ENCODE measurements around the gene ST6GALNAC4.
A peak's percentile ranks its signal among the peaks of the same experiment; 100 is the strongest.

ST6GALNAC4 gene, protein sequence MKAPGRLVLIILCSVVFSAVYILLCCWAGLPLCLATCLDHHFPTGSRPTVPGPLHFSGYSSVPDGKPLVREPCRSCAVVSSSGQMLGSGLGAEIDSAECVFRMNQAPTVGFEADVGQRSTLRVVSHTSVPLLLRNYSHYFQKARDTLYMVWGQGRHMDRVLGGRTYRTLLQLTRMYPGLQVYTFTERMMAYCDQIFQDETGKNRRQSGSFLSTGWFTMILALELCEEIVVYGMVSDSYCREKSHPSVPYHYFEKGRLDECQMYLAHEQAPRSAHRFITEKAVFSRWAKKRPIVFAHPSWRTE

DNA sequence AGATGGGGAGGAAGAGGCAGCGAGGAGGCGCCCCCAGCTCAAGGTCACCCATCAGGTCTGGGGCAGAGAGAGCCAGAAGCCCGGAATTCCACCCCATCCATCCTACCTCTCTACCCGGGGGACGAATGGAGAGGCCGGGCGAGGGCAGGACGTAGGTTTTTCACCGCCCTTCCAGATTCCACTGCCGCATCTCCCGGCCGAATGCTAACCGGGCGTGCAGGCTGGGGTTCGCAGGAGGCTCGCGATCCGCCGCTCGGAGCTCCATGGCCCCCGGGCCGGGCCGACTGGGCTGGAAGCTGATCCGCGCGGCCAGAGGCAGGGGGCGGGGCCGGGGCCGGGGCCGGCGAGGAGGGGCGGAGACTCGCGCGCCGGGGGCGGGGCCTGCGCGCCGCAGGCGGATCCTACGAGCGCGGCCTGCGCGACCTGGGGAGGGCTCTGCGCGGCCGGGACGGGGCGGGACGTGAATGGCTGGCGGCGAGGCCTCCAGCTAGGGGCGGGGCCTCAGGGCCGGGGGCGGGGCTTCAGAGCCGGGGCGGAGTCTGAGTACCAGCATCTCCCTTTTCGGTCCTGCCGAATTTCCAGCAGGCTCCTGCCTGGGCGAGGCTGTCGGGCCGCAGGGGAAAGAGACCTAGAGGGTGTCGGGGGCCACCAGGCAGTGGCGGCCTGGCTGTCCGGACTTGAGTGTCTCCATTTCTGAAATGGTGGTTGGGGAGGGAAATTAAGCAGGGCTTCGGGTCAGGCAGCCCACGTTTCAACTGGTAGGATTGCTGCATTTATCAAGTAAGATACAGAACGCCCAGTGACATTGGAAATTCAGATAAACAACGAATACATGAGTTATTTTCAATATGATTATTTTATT is at the start of gene ST6GALNAC4:
Gene ST6GALNAC4, minus strand, starts transcription at position 322 of the 862 bp plus-strand sequence. CDS start 622 bp downstream, outside the sequence.
- Mint-ChIP-seq H3K4me1 (ENCODE audit: low read depth) (peaks cover 69% of the 10 kb centered on the region), H3K4me3 (peak within 1 kb of the TSS; percentile 87), H3K9me3 (no peaks in the 10 kb centered on the region), H3K27me3 (no peaks in the 10 kb centered on the region), H3K36me3 (ENCODE audit: low read depth) (peaks cover 15% of the 10 kb centered on the region), H3K27ac (peak within 1 kb of the TSS; percentile 88)

DNA sequence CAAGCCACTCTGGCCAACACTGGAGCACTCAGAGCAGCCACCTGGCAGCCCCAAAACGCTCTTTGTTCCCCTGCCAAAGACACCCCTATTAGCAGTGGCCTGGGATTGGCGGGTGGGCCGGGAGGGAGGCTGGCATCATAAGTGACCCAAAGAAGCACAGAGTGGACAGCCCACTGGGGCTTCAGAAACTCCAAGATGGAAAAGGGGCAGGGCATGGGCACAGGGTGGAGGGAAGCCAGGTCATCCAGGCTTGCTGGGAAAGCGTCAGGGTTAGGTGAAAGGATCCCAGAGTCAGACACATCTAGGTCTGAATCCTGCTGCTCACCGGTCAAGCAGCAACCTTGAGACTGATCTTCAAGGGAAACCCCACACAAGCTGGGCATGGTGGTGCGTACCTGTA is 49.1 kb upstream of the ST6GALNAC4 start:
- Mint-ChIP-seq H3K36me3 (ENCODE audit: low read depth) (peaks cover 13% of the 10 kb centered on the region), H3K27me3 (no peaks in the 10 kb centered on the region), H3K4me1 (ENCODE audit: low read depth) (peaks cover 99% of the 10 kb centered on the region), H3K4me3 (peak overlapping the region; percentile 73), H3K9me3 (no peaks in the 10 kb centered on the region), H3K27ac (peak overlapping the region; percentile 92)

DNA sequence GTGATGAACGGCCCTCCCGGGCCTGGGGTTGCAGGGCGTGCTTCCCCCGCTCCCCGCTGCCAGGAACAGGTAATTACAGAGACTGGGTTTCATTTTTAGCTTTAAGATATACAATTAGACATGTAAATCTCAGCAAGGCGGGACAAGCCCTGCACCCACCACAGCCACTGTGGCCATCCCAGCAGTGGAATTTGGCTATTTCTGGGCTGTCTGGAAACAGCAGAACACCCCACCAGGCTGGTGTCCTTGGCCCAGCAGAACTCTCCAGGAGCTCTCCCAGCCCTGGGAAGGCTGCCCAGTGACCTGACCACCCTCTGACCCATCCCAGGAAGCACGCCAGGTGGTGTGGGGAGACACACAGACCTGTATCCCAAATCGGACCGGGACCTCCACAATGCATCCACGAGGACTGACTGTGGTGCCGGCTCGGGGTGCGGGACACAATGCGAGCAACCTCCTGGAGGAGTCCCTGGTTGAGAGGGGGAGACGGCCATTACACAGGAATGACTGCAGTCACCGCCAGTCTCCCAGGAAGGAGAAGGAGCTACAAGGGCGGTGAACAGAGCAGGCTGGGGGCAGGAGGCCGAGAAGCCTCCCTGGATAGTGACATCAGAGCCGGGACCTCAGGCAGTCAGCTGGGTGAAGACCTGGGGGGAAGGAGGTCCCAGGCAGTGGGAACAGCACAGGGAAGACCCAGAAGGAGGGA is 46.7 kb upstream of the ST6GALNAC4 start:
- Mint-ChIP-seq H3K27me3 (no peaks in the 10 kb centered on the region), H3K9me3 (no peaks in the 10 kb centered on the region), H3K36me3 (ENCODE audit: low read depth) (peaks cover 10% of the 10 kb centered on the region), H3K27ac (peak overlapping the region; percentile 92), H3K4me3 (peak overlapping the region; percentile 34), H3K4me1 (ENCODE audit: low read depth) (peaks cover 99% of the 10 kb centered on the region)

DNA sequence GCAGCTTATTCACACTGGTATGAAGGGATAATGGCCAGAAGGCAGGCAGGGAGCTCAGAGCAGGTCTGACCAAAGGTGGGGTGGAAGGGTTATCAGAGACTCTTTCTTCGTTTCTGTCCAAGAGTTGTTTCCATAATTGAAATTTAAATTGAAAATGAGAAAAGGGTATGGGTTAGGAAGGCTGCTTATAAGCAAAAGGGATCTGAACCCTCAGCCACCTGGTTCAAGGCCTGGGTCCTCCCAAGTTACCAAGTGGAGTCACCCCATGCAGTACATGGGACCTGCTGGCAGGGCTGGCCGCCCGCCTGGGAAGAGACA is 46.2 kb upstream of the ST6GALNAC4 start:
- H3K36me3 Mint-ChIP-seq (ENCODE audit: low read depth) = peaks cover 11% of the 10 kb centered on the region
- no peaks in the 10 kb centered on the region for H3K9me3 Mint-ChIP-seq
- H3K4me1 Mint-ChIP-seq (ENCODE audit: low read depth) = peaks cover 97% of the 10 kb centered on the region
- no peaks in the 10 kb centered on the region for H3K27me3 Mint-ChIP-seq
- H3K27ac Mint-ChIP-seq = peak overlapping the region; percentile 92
- peak overlapping the region; percentile 34 for H3K4me3 Mint-ChIP-seq

DNA sequence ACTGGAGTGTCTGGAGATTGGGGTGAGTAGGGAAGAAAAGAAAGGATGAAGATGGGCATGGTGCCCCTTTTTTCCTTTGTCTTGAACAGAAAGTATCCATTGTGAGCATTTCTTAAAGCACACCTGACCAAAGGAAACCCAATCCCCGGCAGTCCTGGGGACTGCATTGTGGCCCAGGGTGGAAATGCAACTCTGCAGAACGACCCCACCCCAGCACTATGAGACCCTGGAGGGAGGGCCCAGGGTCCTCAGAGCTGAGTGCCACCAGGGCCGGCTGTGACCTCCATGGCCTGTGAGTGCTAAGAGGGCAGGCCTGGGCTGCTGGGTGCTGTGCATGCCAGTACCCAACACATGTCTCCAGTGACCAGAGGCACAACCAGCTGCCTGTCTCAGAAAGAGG is 45.4 kb upstream of the ST6GALNAC4 start:
- Mint-ChIP-seq H3K9me3 (no peaks in the 10 kb centered on the region), H3K4me3 (no peak overlapping the region), H3K4me1 (ENCODE audit: low read depth) (peaks cover 97% of the 10 kb centered on the region), H3K27me3 (no peaks in the 10 kb centered on the region), H3K36me3 (ENCODE audit: low read depth) (peaks cover 13% of the 10 kb centered on the region), H3K27ac (peak overlapping the region; percentile 92)

DNA sequence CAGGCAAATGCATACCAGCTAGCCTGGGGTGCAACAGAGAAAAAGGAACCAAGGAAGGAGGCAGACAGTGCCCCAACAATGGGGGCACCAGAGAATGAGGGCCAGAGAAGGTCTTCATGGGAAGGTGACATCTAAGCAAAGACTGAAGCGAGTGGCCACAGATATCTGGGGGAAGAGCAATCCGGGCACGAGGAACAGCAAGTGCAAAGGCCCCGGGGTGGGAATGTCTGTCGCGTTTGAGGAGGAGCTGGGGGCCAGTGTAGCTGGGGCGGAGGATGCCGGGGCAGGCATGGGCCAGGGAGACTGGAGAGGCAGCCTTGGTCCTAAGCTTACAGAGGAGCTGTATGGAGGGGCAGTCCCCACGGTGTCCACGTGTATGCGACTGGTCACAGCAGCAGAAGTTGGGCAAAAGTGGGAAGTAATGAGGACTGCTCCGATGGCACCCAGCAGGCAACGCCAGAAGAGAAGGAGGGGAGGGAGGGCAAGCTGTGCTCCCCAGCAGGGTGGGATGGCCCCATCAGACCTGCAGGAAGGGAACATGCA is 44.8 kb upstream of the ST6GALNAC4 start:
- Mint-ChIP-seq H3K27ac (peak overlapping the region; percentile 72), H3K4me3 (no peak overlapping the region), H3K36me3 (ENCODE audit: low read depth) (peaks cover 13% of the 10 kb centered on the region), H3K4me1 (ENCODE audit: low read depth) (peaks cover 97% of the 10 kb centered on the region), H3K9me3 (no peaks in the 10 kb centered on the region), H3K27me3 (no peaks in the 10 kb centered on the region)

DNA sequence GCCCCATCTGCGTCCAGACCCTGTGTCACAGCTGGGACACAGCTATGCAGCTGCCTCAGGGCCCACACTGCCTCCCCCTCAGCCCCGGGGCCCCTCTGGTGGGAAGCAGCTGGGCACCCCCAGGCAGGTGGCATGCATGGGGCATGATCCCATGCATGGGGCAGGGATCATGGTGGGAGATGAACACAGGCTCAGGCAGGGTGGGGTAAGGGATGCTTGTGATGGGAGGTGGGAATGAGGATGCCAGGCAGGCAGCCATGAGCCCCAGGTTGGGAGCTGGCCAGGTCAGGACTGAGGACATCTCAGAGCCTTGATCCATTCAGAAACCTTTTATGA is 44.3 kb upstream of the ST6GALNAC4 start:
- Mint-ChIP-seq H3K27ac (peak overlapping the region; percentile 72), H3K27me3 (no peaks in the 10 kb centered on the region), H3K9me3 (no peaks in the 10 kb centered on the region), H3K36me3 (ENCODE audit: low read depth) (peaks cover 13% of the 10 kb centered on the region), H3K4me3 (no peak overlapping the region), H3K4me1 (ENCODE audit: low read depth) (peaks cover 96% of the 10 kb centered on the region)

DNA sequence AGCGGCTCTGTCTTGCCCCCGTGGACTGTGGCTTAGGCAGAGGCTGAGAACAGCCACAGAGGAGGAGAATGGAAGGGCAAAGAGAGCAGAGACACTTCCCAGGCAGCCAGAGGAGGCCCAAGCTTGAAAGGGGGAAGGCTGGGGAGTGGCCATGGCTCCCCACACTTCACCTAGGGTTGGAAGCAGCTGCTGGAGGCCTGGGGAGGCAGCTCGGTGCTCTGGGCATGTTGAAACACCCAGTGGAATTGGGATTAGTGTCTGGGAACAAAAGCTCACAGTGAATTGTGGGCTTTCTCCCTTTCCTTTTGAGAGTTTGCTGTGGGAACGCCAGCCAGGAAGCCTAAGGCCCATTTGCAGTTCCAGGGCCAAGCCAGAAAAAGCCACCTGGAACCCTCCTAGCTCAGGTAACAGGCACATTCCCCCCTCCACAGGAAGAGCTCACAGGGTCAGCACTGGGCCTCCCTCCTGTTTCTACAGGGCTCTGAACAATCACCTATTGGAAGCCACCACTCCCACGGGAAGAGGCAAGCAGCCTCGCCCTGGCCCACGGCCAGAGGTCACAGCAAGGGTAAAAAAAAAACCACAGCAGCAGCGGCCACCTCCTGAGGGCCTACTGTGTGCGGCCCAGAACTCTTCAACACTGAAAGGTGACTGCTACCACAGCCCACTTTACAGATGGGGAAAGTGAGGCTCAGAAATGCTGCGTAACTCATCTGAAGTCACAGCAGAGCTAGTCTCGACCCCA is 43.7 kb upstream of the ST6GALNAC4 start:
- Mint-ChIP-seq H3K27ac (peak overlapping the region; percentile 77), H3K27me3 (no peaks in the 10 kb centered on the region), H3K4me1 (ENCODE audit: low read depth) (peaks cover 96% of the 10 kb centered on the region), H3K9me3 (no peaks in the 10 kb centered on the region), H3K4me3 (no peak overlapping the region), H3K36me3 (ENCODE audit: low read depth) (peaks cover 13% of the 10 kb centered on the region)

DNA sequence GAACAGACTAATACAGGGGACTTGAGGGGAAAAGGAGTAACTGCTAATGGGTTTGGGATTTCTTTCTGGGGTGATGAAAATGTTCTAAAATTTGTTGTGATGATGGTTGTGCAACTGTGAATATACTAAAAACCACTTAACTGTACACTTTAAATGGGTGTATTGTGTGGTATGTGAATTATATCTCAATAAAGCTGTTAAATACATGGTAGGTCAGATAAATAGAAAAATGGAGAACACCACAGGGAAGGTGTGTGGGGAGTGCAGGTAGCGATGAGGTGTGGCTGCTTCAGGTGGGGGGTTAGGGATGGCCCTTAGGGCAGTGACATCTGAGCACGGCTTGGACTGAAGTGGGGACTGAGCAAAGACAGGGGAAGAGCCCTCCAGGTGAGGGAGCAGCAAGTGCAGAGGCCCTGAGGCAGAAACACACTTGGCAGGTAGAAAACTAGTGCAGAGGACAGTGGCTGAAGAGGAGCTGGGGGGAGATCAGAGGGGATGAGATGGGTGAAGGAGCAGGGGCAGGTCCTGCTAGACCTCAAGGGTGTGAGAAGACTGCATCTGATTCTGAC is 43.1 kb upstream of the ST6GALNAC4 start:
- H3K9me3 Mint-ChIP-seq = no peaks in the 10 kb centered on the region
- no peak overlapping the region for H3K4me3 Mint-ChIP-seq
- no peaks in the 10 kb centered on the region for H3K27me3 Mint-ChIP-seq
- H3K27ac Mint-ChIP-seq = peak overlapping the region; percentile 77
- H3K36me3 Mint-ChIP-seq (ENCODE audit: low read depth) = peaks cover 13% of the 10 kb centered on the region
- peaks cover 96% of the 10 kb centered on the region for H3K4me1 Mint-ChIP-seq (ENCODE audit: low read depth)

DNA sequence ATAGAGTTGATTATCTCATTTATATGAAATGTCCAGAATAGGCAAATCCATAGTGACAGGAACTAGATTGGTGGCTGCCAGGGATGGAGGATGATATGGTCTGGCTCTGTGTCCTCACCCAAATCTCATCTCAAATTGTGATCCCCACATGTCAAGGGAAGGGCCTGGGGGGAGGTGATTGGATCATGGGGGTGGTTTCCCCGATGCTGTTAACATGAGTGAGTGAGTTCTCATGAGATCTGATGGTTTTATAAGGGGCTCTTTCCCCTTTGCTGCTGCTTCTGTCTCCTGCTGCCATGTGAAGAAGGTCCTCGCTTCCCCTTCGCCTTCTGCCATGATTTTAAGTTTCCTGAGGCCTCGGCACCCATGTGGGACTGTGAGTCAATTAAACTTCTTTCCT is 42.6 kb upstream of the ST6GALNAC4 start:
- Mint-ChIP-seq H3K9me3 (no peaks in the 10 kb centered on the region), H3K4me1 (ENCODE audit: low read depth) (peaks cover 97% of the 10 kb centered on the region), H3K27me3 (no peaks in the 10 kb centered on the region), H3K36me3 (ENCODE audit: low read depth) (peaks cover 13% of the 10 kb centered on the region), H3K4me3 (no peak overlapping the region), H3K27ac (peak overlapping the region; percentile 77)

DNA sequence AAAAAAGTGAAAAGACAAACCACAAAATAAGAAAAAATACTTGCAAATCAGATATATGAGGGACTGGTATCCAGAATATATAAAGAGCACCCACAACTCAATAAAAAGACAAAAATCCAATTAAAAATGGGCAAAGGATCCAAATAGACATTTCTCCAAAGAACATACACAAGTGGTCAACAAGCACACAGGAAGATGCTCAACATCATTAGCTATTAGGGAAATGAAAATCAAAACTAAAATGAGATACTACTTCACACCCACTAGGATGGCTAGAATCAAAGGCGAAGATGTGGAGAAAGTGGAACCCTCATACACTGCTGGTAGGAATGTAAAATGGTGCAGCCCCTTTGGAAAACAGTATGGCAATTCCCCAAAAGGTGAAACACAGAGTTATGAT is 41.9 kb upstream of the ST6GALNAC4 start:
- Mint-ChIP-seq H3K27ac (peak overlapping the region; percentile 77), H3K4me3 (no peak overlapping the region), H3K4me1 (ENCODE audit: low read depth) (peaks cover 97% of the 10 kb centered on the region), H3K9me3 (no peaks in the 10 kb centered on the region), H3K27me3 (no peaks in the 10 kb centered on the region), H3K36me3 (ENCODE audit: low read depth) (peaks cover 13% of the 10 kb centered on the region)

DNA sequence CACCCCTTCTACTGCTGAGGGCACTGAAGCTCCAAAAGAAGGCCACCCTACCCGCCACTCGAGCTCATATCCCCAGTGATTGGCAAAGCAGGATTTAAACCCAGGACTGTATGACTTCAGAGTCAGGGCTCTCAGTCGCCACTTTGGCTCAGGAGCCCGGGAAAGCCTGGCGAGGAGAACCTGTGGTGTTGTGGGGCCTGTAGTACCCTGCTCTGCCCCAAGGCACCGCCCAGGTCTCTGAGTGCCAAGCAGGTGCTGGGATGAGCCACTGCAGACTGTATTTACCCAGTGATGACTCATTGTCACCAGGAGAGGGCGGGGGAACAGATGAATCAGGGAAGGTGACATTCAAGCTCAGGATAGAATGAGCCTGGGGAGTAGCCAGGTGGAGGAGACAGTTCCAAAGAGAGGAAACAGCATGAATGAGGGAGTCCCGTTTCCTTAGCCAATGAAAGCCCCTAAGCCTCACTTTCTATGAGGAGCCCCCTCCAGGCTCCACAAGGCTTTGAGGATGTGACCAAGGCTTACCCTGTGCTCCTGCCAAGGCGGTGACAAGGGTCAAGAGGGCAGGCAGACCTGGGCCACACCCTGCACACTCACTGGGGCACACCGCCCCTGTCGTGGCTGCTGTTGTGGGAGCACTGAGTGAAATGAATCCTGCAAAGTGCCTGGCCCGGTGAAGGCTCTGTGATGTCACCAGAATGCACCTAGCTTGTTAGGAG is 38.6 kb upstream of the ST6GALNAC4 start:
- H3K4me1 Mint-ChIP-seq (ENCODE audit: low read depth) = peaks cover 92% of the 10 kb centered on the region
- H3K27me3 Mint-ChIP-seq = no peaks in the 10 kb centered on the region
- peaks cover 9% of the 10 kb centered on the region for H3K36me3 Mint-ChIP-seq (ENCODE audit: low read depth)
- H3K4me3 Mint-ChIP-seq = peak overlapping the region; percentile 65
- peak overlapping the region; percentile 95 for H3K27ac Mint-ChIP-seq
- no peaks in the 10 kb centered on the region for H3K9me3 Mint-ChIP-seq

DNA sequence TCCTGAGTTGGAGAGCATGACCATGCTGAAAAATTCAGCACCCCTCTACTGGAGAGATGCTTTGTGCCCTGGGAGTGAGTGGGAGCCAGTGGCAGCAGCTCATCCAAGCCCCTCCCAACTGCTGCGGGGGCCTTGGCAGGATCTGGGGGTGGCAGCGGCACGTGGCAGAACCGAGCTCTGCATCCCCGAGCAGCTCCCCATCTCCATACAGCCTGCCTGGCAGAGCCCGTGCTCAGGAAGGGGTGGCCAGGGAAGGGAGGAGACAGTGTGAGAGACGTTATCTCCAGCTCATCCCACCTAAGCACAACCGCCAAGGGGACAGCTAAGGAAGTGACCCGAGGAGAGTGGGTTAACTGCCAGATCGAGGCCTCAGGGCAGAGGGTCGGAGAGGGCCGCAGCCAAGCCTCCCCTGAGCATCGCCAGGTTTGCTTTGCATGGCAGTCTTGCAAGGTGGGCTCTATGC is 38.0 kb upstream of the ST6GALNAC4 start:
- peak overlapping the region; percentile 95 for H3K27ac Mint-ChIP-seq
- peaks cover 92% of the 10 kb centered on the region for H3K4me1 Mint-ChIP-seq (ENCODE audit: low read depth)
- H3K9me3 Mint-ChIP-seq = no peaks in the 10 kb centered on the region
- peaks cover 9% of the 10 kb centered on the region for H3K36me3 Mint-ChIP-seq (ENCODE audit: low read depth)
- no peaks in the 10 kb centered on the region for H3K27me3 Mint-ChIP-seq
- H3K4me3 Mint-ChIP-seq = peak overlapping the region; percentile 10

Measured in stimulated activated naive CD8-positive, alpha-beta T cell treated with anti-CD3 and anti-CD28 coated beads, Interleukin-15, Interleukin-2, amounts not matched to agents 100 ng/mL and 50 ng/mL, for 24 hours (primary cell).